Measurements from ENCODE around the gene FBXW11. TPM values are rescaled to one million over a fixed set of nuclear protein-coding genes. Genes with fewer than 3 reads are reported as not detected.

Gene FBXW11
- total RNA-seq, 2 donors from 2014 or later = 43.2 to 55.2 TPM

DNA sequence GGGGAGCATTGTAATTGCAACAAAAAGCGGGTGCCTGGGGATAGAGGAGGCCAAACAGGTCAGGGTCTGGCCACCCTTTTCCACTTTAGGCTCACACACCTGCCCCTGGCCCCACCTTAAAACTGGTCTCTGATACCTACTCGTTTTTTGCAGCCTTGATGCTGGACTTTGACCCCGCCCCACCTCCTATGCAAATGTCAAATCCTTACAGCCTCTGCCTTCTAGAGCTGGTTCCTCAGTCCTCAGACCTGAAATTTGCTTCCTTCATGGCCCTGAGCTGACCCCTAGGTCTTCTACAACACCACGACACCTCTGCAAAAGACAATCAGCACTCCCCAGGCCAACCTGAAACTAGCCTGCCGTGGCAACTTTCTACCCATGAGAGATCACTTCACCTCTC is 183.2 kb downstream of the FBXW11 start:
- no peak for DNase-seq
- H3K9me3 Mint-ChIP-seq = no peaks in the 10 kb centered on the region
- no peaks in the 10 kb centered on the region for H3K36me3 Mint-ChIP-seq (ENCODE audit: insufficient read depth in 2 of 2)
- no peak overlapping the region for H3K4me3 Mint-ChIP-seq
- no peak overlapping the region for H3K27ac Mint-ChIP-seq
- no peaks in the 10 kb centered on the region for H3K4me1 Mint-ChIP-seq (ENCODE audit: low read depth)
- H3K27me3 Mint-ChIP-seq (ENCODE audit: low read depth) = no peaks in the 10 kb centered on the region
- no peak for ATAC-seq (replicated peaks in 1 of 2)

GRCh38 chr5:171821286-171821685 is 185.2 kb downstream of the FBXW11 start:
- H3K9me3 Mint-ChIP-seq = no peaks in the 10 kb centered on the region
- ATAC-seq (replicated peaks in 1 of 2) = no peak

GRCh38 chr5:171820561-171820960 is 185.9 kb downstream of the FBXW11 start:
- DNase-seq = no peak
- H3K4me1 Mint-ChIP-seq (ENCODE audit: low read depth) = no peaks in the 10 kb centered on the region
- H3K9me3 Mint-ChIP-seq = no peaks in the 10 kb centered on the region
- H3K4me3 Mint-ChIP-seq = no peak overlapping the region
- no peak for ATAC-seq (replicated peaks in 1 of 2)
- no peak overlapping the region for H3K27ac Mint-ChIP-seq
- no peaks in the 10 kb centered on the region for H3K27me3 Mint-ChIP-seq (ENCODE audit: low read depth)
- H3K36me3 Mint-ChIP-seq (ENCODE audit: insufficient read depth in 2 of 2) = no peaks in the 10 kb centered on the region

More at GRCh38 chr5:171821286-171821685, 185.2 kb downstream of the FBXW11 start:
- Mint-ChIP-seq H3K36me3 (ENCODE audit: insufficient read depth in 2 of 2) (no peaks in the 10 kb centered on the region), H3K27ac (no peak overlapping the region), H3K4me1 (ENCODE audit: low read depth) (no peaks in the 10 kb centered on the region), H3K4me3 (no peak overlapping the region), H3K27me3 (ENCODE audit: low read depth) (no peaks in the 10 kb centered on the region)
- DNase-seq = no peak

DNA sequence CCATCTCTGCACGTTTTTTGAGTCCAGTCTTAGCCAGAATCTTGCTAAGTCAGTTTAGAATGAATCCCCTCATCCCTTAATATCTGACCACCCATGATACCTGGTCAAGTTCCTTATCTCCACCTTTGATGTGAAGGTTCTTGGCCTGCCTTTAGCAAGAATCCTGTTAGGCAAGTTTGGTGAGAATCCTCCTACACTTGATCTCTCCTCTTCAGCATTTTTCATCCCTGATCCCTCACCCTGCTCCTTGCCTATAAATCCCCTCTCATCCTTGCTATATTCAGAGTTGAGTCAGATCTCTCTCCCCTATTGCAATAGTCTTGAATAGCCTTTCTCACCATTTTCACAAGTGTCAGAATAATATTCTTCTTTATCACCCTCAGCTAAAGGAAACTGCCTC is 189.8 kb downstream of the FBXW11 start:
- H3K4me3 Mint-ChIP-seq = no peak overlapping the region
- ATAC-seq (replicated peaks in 1 of 2) = no peak

GRCh38 chr5:171813813-171814490 is 192.5 kb downstream of the FBXW11 start:
- no peak for ATAC-seq (replicated peaks in 1 of 2)
- Mint-ChIP-seq H3K36me3 (ENCODE audit: insufficient read depth in 2 of 2) (no peaks in the 10 kb centered on the region), H3K27ac (no peak overlapping the region), H3K4me3 (no peak overlapping the region), H3K9me3 (peaks cover 3 to 7% of the 10 kb centered on the region in 2 donors), H3K4me1 (ENCODE audit: low read depth) (no peaks in the 10 kb centered on the region), H3K27me3 (ENCODE audit: low read depth) (no peaks in the 10 kb centered on the region)
- DNase-seq = no peak

More for the DNA sequence above, 189.8 kb downstream of the FBXW11 start:
- Mint-ChIP-seq H3K27me3 (ENCODE audit: low read depth) (no peaks in the 10 kb centered on the region), H3K4me1 (ENCODE audit: low read depth) (no peaks in the 10 kb centered on the region), H3K9me3 (peaks cover 0 to 3% of the 10 kb centered on the region in 2 donors), H3K27ac (no peak overlapping the region), H3K36me3 (ENCODE audit: insufficient read depth in 2 of 2) (no peaks in the 10 kb centered on the region)
- DNase-seq = no peak

- no peak overlapping the region for H3K27ac Mint-ChIP-seq
- peaks cover 3 to 7% of the 10 kb centered on the region in 2 donors for H3K9me3 Mint-ChIP-seq
- DNase-seq = no peak
- H3K4me1 Mint-ChIP-seq (ENCODE audit: low read depth) = no peaks in the 10 kb centered on the region
- ATAC-seq (replicated peaks in 1 of 2) = no peak
- no peak overlapping the region for H3K4me3 Mint-ChIP-seq
- H3K27me3 Mint-ChIP-seq (ENCODE audit: low read depth) = peaks cover 2% of the 10 kb centered on the region
- no peaks in the 10 kb centered on the region for H3K36me3 Mint-ChIP-seq (ENCODE audit: insufficient read depth in 2 of 2)
These were observed 193.2 kb downstream of the FBXW11 start for GRCh38 chr5:171813270-171813669.

Other genes starting within 250 kb of the FBXW11 start
- not detected for gene SMIM23, start 220.8 kb downstream of the FBXW11 start, total RNA-seq
- gene STK10, start 181.6 kb upstream of the FBXW11 start, total RNA-seq = 100 to 1,000 TPM; 126 to 134 TPM
- not detected for gene EFCAB9, start 187.5 kb upstream of the FBXW11 start, total RNA-seq

Data from activated T-cell treated with anti-CD3 and anti-CD28 coated beads, Interleukin-2, amount 50 U/mL, for 72 hours (primary cell).